Panc1 (cell line): ENCODE data around the gene LZTFL1. TPM values are rescaled to one million over a fixed set of nuclear protein-coding genes. Genes with fewer than 3 reads are reported as not detected.

Source experiments
- ATAC-seq: fragments of 200-7000 bp; cut with Tn5 transposase; 2 replicates; pipeline ENCODE4 v1.9.1; 2020; ENCODE audit warnings: mild to moderate bottlenecking, moderate library complexity
- BruUV-seq: library from RNA; stranded (reverse); fragments of 400-500 nt; replicated peaks from 2 replicates; lab custom pipeline; 2021; lab: Mats Ljungman, UMichigan
- CTCF ChIA-PET: fragments of 300-600 bp; sonication (Branson Sonifier 250); formaldehyde crosslinking; loops from one replicate; lab custom pipeline; 2022; ENCODE audit warnings: antibody characterized with exemption; lab: Charles Lee
- POLR2A ChIA-PET: fragments of 300-600 bp; sonication (Branson Sonifier 250); formaldehyde crosslinking; loops from one replicate; lab custom pipeline; 2022; ENCODE audit warnings: antibody characterized with exemption; lab: Charles Lee
- DNase-seq: peaks from one replicate; pipeline ENCODE4 v3.0.0-alpha.2; 2010; ENCODE audit warnings: low read depth, low spot score
- H3K27ac ChIP-seq: 2 replicates; pipeline ENCODE4 v1.5.1; 2011; ENCODE audit warnings: mild to moderate bottlenecking, low read length, inconsistent platforms
- H3K27me3 ChIP-seq: fragments of 200-500 bp; sonication (Bioruptor generic); 2 replicates; pipeline ENCODE4 v1.6.0; 2014; ENCODE audit warnings: low read length, inconsistent platforms; ENCODE audit not compliant: control insufficient read depth, insufficient read depth
- H3K36me3 ChIP-seq: fragments of 200-500 bp; sonication (Bioruptor generic); 2 replicates; pipeline ENCODE4 v1.5.1; 2014; ENCODE audit warnings: inconsistent platforms, mild to moderate bottlenecking, low read length, moderate library complexity; ENCODE audit not compliant: control insufficient read depth, insufficient read depth
- H3K4me1 ChIP-seq: 2 replicates; pipeline ENCODE4 v1.5.1; 2011; ENCODE audit warnings: inconsistent platforms, mild to moderate bottlenecking, low read length, moderate library complexity; ENCODE audit not compliant: control insufficient read depth, insufficient read depth
- H3K4me3 ChIP-seq, 2 experiments: 2 replicates each; pipeline ENCODE4 v1.5.1; 2011 to 2012; ENCODE audit warnings: low read depth in 2 of 2, low read length in 2 of 2, mild to moderate bottlenecking in 2 of 2, inconsistent platforms in 1 of 2, moderate library complexity in 1 of 2
- H3K9me3 ChIP-seq: fragments of 200-500 bp; sonication (Bioruptor generic); 2 replicates; pipeline ENCODE4 v1.5.1; 2014; ENCODE audit warnings: low read depth, mild to moderate bottlenecking, inconsistent platforms, low read length, moderate library complexity; ENCODE audit not compliant: control insufficient read depth, insufficient read depth
- POLR2AphosphoS5 ChIP-seq: IDR thresholded peaks from 2 replicates; pipeline ENCODE4 v1.6.1; 2012; ENCODE audit warnings: mild to moderate bottlenecking, low read depth, low read length, moderate library complexity
- REST ChIP-seq, 2 experiments: IDR thresholded peaks; 2 replicates each; pipeline ENCODE4 v1.6.1; 2011 to 2012; ENCODE audit warnings: low read depth in 2 of 2, control low read depth in 1 of 2, low read length in 1 of 2, mild to moderate bottlenecking in 1 of 2, moderate library complexity in 1 of 2; ENCODE audit not compliant: insufficient read depth in 1 of 2
- SIN3A ChIP-seq: IDR thresholded peaks from 2 replicates; pipeline ENCODE4 v1.6.1; 2012; ENCODE audit warnings: low read depth, mild to moderate bottlenecking, low read length, moderate library complexity, borderline replicate concordance; ENCODE audit not compliant: insufficient read depth
- TCF7L2 ChIP-seq: IDR thresholded peaks from 2 replicates; pipeline ENCODE4 v1.6.1; 2011; ENCODE audit warnings: mild to moderate bottlenecking, low read depth, low read length, inconsistent platforms
- in situ Hi-C: cut with HindIII; loops from 2 replicates; pipeline ENCODE4 v1.10.0; 2016; ENCODE audit warnings: low sequenced_read_pairs, low pct_unique_long_range_greater_than_20kb
- intact Hi-C: fragments of 100-400 bp; cut with micrococcal nuclease; formaldehyde crosslinking; loops from one replicate; pipeline ENCODE4 v1.10.0; 2022; ENCODE audit not compliant: unreplicated experiment
- total RNA-seq: library from RNA; stranded (reverse); gene quantifications from one replicate; pipeline ENCODE4 v1.2.1, GENCODE V29; 2021; ENCODE audit not compliant: unreplicated experiment
- TF ChIP-seq, protein P1 (sequence below): fragments of 450-650 bp; IDR thresholded peaks from 2 replicates; pipeline ENCODE4 v1.5.1; 2017; ENCODE audit warnings: mild to moderate bottlenecking

Gene LZTFL1
- total RNA-seq, 1 experiment from 2014 or later, result 12.3 TPM

- no peaks in the 10 kb centered on the region for H3K9me3 ChIP-seq
- H3K4me1 ChIP-seq, result peaks cover 7% of the 10 kb centered on the region; the same call in 1 of the 2 replicates
- BruUV-seq, result no TSS peak
- CTCF ChIA-PET, result no interaction called here
- in situ Hi-C loops, result no loop called here
- intact Hi-C loops, result no loop called here
- H3K4me3 ChIP-seq, result no peak overlapping the region
- DNase-seq, result no peak
- no peaks in the 10 kb centered on the region for H3K36me3 ChIP-seq
- peaks cover 20% of the 10 kb centered on the region for H3K27me3 ChIP-seq
- no peak for ATAC-seq
- TF ChIP-seq TCF7L2, result no peak
- TF ChIP-seq, protein P1, sequence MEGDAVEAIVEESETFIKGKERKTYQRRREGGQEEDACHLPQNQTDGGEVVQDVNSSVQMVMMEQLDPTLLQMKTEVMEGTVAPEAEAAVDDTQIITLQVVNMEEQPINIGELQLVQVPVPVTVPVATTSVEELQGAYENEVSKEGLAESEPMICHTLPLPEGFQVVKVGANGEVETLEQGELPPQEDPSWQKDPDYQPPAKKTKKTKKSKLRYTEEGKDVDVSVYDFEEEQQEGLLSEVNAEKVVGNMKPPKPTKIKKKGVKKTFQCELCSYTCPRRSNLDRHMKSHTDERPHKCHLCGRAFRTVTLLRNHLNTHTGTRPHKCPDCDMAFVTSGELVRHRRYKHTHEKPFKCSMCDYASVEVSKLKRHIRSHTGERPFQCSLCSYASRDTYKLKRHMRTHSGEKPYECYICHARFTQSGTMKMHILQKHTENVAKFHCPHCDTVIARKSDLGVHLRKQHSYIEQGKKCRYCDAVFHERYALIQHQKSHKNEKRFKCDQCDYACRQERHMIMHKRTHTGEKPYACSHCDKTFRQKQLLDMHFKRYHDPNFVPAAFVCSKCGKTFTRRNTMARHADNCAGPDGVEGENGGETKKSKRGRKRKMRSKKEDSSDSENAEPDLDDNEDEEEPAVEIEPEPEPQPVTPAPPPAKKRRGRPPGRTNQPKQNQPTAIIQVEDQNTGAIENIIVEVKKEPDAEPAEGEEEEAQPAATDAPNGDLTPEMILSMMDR, result no peak
- no peak for TF ChIP-seq POLR2AphosphoS5
- no peak for TF ChIP-seq SIN3A
- no peak for TF ChIP-seq REST (IDR thresholded peaks at IDR 0.05; ENCODE audit: insufficient read depth in 1 of 2, low read depth in 2 of 2, low read length in 1 of 2)
- POLR2A ChIA-PET, result no interaction called here
- no peak overlapping the region for H3K27ac ChIP-seq
Observed at GRCh38 chr3:45792516-45793172, 49.3 kb downstream of the LZTFL1 start.

GRCh38 chr3:45792036-45792435 is 49.9 kb downstream of the LZTFL1 start:
- in situ Hi-C loops (no loop called here), intact Hi-C loops (no loop called here)
- Histone ChIP-seq H3K4me1 (peaks cover 7% of the 10 kb centered on the region; the same call in 1 of the 2 replicates), H3K9me3 (no peaks in the 10 kb centered on the region), H3K27me3 (peaks cover 17% of the 10 kb centered on the region), H3K4me3 (no peak overlapping the region), H3K27ac (no peak overlapping the region), H3K36me3 (no peaks in the 10 kb centered on the region)
- POLR2A ChIA-PET, result no interaction called here
- DNase-seq (no peak), ATAC-seq (no peak)
- TF ChIP-seq POLR2AphosphoS5 (no peak), TCF7L2 (no peak), SIN3A (no peak), REST (IDR thresholded peaks at IDR 0.05; ENCODE audit: insufficient read depth in 1 of 2, low read depth in 2 of 2, low read length in 1 of 2) (no peak)
- TF ChIP-seq, protein P1, result no peak
- CTCF ChIA-PET, result no interaction called here
- no TSS peak for BruUV-seq
